PC-3 (cell line): ENCODE data around the gene HLCS. TPM values are rescaled to one million over a fixed set of nuclear protein-coding genes. Genes with fewer than 3 reads are reported as not detected.

Experiments used
- ATAC-seq: fragments of 200-7000 bp; cut with Tn5 transposase; 2 replicates; pipeline ENCODE4 v1.9.1; 2020; ENCODE audit warnings: mild to moderate bottlenecking, moderate library complexity
- BruUV-seq: library from RNA; stranded (reverse); fragments of 400-500 nt; replicated peaks from 2 replicates; lab custom pipeline; 2021; lab: Mats Ljungman, UMichigan
- CTCF ChIA-PET: fragments of 300-600 bp; sonication (Branson Sonifier 250); formaldehyde crosslinking; loops from one replicate; lab custom pipeline; 2022; ENCODE audit warnings: antibody characterized with exemption; lab: Charles Lee
- POLR2A ChIA-PET: fragments of 300-600 bp; sonication (Branson Sonifier 250); formaldehyde crosslinking; loops from one replicate; lab custom pipeline; 2022; ENCODE audit warnings: antibody characterized with exemption; ENCODE audit not compliant: unreplicated experiment; lab: Charles Lee
- DNase-seq: peaks from one replicate; pipeline ENCODE4 v3.0.0-alpha.2; 2015
- H2AFZ ChIP-seq: fragments of 300-600 bp; sonication (generic); 2 replicates; pipeline ENCODE4 v1.6.0; 2016; ENCODE audit warnings: antibody characterized with exemption, low read length
- H3F3A ChIP-seq: fragments of 300-600 bp; sonication (generic); one replicate; pipeline ENCODE4 v1.6.0; 2017; ENCODE audit warnings: antibody characterized with exemption, low read length, control low read depth, mild to moderate bottlenecking; ENCODE audit not compliant: unreplicated experiment
- H3K27ac ChIP-seq: fragments of 300-600 bp; sonication (generic); 2 replicates; pipeline ENCODE4 v1.5.1; 2016; ENCODE audit warnings: mild to moderate bottlenecking, low read length
- H3K27me3 ChIP-seq: fragments of 300-600 bp; sonication (generic); 2 replicates; pipeline ENCODE4 v1.6.1; 2016; ENCODE audit warnings: low read length, mixed read lengths
- H3K36me3 ChIP-seq: fragments of 300-600 bp; sonication (generic); 2 replicates; pipeline ENCODE4 v1.6.1; 2016; ENCODE audit warnings: low read depth, mixed run types, low read length, mixed read lengths
- H3K4me1 ChIP-seq: fragments of 300-600 bp; sonication (generic); 2 replicates; pipeline ENCODE4 v1.5.1; 2016; ENCODE audit warnings: low read length; ENCODE audit not compliant: insufficient read depth
- H3K4me2 ChIP-seq: fragments of 300-600 bp; sonication (generic); 2 replicates; pipeline ENCODE4 v1.6.0; 2016; ENCODE audit warnings: low read length
- H3K4me3 ChIP-seq: fragments of 300-600 bp; sonication (generic); 2 replicates; pipeline ENCODE4 v1.5.1; 2016; ENCODE audit warnings: mild to moderate bottlenecking, low read length, mixed read lengths
- H3K79me2 ChIP-seq: fragments of 300-600 bp; sonication (generic); 2 replicates; pipeline ENCODE4 v1.6.1; 2017; ENCODE audit warnings: low read length, mixed read lengths
- H3K9ac ChIP-seq: fragments of 300-600 bp; sonication (generic); 2 replicates; pipeline ENCODE4 v1.6.0; 2016; ENCODE audit warnings: mild to moderate bottlenecking, low read length
- H3K9me2 ChIP-seq: fragments of 300-600 bp; sonication (generic); replicated peaks from 2 replicates; pipeline ENCODE4 v1.6.1; 2016; ENCODE audit warnings: mixed run types, low read length, mixed read lengths
- H3K9me3 ChIP-seq: fragments of 300-600 bp; sonication (generic); 2 replicates; pipeline ENCODE4 v1.6.1; 2016; ENCODE audit warnings: low read length, mixed read lengths
- H4K20me1 ChIP-seq: fragments of 300-600 bp; sonication (generic); 2 replicates; pipeline ENCODE4 v1.6.1; 2016; ENCODE audit warnings: low read length, mixed read lengths
- CTCF ChIP-seq: fragments of 300-600 bp; sonication (generic); conservative IDR thresholded peaks from 2 replicates; pipeline ENCODE4 v1.5.1; 2017; ENCODE audit warnings: antibody characterized with exemption, low read depth, mild to moderate bottlenecking, low read length
- EZH2 ChIP-seq: fragments of 300-600 bp; sonication (generic); IDR thresholded peaks from one replicate; pipeline ENCODE4 v1.6.1; 2017; ENCODE audit warnings: antibody characterized with exemption, mild to moderate bottlenecking, low read length; ENCODE audit not compliant: unreplicated experiment
- EZH2phosphoT487 ChIP-seq: fragments of 300-600 bp; sonication (generic); IDR thresholded peaks from 2 replicates; pipeline ENCODE4 v1.6.1; 2018; ENCODE audit warnings: mild to moderate bottlenecking, antibody characterized with exemption, low read length, borderline replicate concordance
- intact Hi-C: fragments of 100-400 bp; cut with micrococcal nuclease; formaldehyde crosslinking; loops from 2 replicates; pipeline ENCODE4 v1.9.0; 2023
- total RNA-seq: library from RNA; depleted of rRNA; stranded (reverse); fragments of >200 nt; gene quantifications from 2 replicates; pipeline ENCODE4 v1.2.3, GENCODE V29; 2014

HLCS gene
- total RNA-seq, 1 experiment from 2014 or later: 44.1 TPM

GRCh38 chr21:36765229-36765628 is 201.2 kb downstream of the HLCS start:
- DNase-seq (no peak), ATAC-seq (no peak)
- H3K4me2 ChIP-seq: no peak overlapping the region
- H3K9ac ChIP-seq: no peak overlapping the region
- no TSS peak for BruUV-seq
- no peaks in the 10 kb centered on the region for H3K36me3 ChIP-seq
- no peak overlapping the region for H2AFZ ChIP-seq
- ChIA-PET CTCF (interaction anchor here (0.6 kb wide), 1 partner anchor 8 kb away, joined by 4 read pairs; no protein-coding TSS in a partner anchor), POLR2A (no interaction called here)
- no peaks in the 10 kb centered on the region for H4K20me1 ChIP-seq
- no peaks in the 10 kb centered on the region for H3F3A ChIP-seq
- no peaks in the 10 kb centered on the region for H3K9me3 ChIP-seq
- TF ChIP-seq CTCF (no peak), EZH2phosphoT487 (no peak), EZH2 (no peak)
- intact Hi-C loops: no loop called here
- no peaks in the 10 kb centered on the region for H3K4me1 ChIP-seq
- no peaks in the 10 kb centered on the region for H3K9me2 ChIP-seq
- H3K27ac ChIP-seq: no peak overlapping the region
- no peaks in the 10 kb centered on the region for H3K27me3 ChIP-seq
- H3K4me3 ChIP-seq: no peak overlapping the region
- H3K79me2 ChIP-seq: no peaks in the 10 kb centered on the region

- no peak overlapping the region for H2AFZ ChIP-seq
- no peaks in the 10 kb centered on the region for H3K27me3 ChIP-seq
- no peak overlapping the region for H3K9ac ChIP-seq
- no peaks in the 10 kb centered on the region for H3F3A ChIP-seq
- H3K79me2 ChIP-seq: no peaks in the 10 kb centered on the region
- no peak overlapping the region for H3K4me2 ChIP-seq
- ATAC-seq (no peak), DNase-seq (no peak)
- H3K36me3 ChIP-seq: no peaks in the 10 kb centered on the region
- CTCF ChIA-PET: no interaction called here
- no peaks in the 10 kb centered on the region for H3K4me1 ChIP-seq
- intact Hi-C loops: no loop called here
- POLR2A ChIA-PET: no interaction called here
- no peaks in the 10 kb centered on the region for H3K9me3 ChIP-seq
- BruUV-seq: no TSS peak
- TF ChIP-seq EZH2: no peak
- no peak for TF ChIP-seq EZH2phosphoT487
- no peaks in the 10 kb centered on the region for H4K20me1 ChIP-seq
- H3K9me2 ChIP-seq: no peaks in the 10 kb centered on the region
- H3K4me3 ChIP-seq: no peak overlapping the region
- no peak overlapping the region for H3K27ac ChIP-seq
These were observed 203.2 kb downstream of the HLCS start for GRCh38 chr21:36763305-36763704.

GRCh38 chr21:36762642-36763041 is 203.8 kb downstream of the HLCS start:
- intact Hi-C loops: no loop called here
- no peaks in the 10 kb centered on the region for H3F3A ChIP-seq
- H4K20me1 ChIP-seq: no peaks in the 10 kb centered on the region
- H3K27ac ChIP-seq: no peak overlapping the region
- H3K4me1 ChIP-seq: no peaks in the 10 kb centered on the region
- no peak overlapping the region for H3K4me2 ChIP-seq
- H3K36me3 ChIP-seq: no peaks in the 10 kb centered on the region
- H3K79me2 ChIP-seq: no peaks in the 10 kb centered on the region
- H3K4me3 ChIP-seq: no peak overlapping the region
- ATAC-seq (no peak), DNase-seq (no peak)
- ChIA-PET POLR2A (no interaction called here), CTCF (no interaction called here)
- no peaks in the 10 kb centered on the region for H3K9me2 ChIP-seq
- no peaks in the 10 kb centered on the region for H3K27me3 ChIP-seq
- no TSS peak for BruUV-seq
- no peak overlapping the region for H2AFZ ChIP-seq
- TF ChIP-seq EZH2 (no peak), EZH2phosphoT487 (no peak), CTCF (no peak)
- H3K9ac ChIP-seq: no peak overlapping the region
- no peaks in the 10 kb centered on the region for H3K9me3 ChIP-seq
